Endothelial cell (in vitro differentiated cells): ENCODE measurements around the gene NAV2. TPM values are rescaled to one million over a fixed set of nuclear protein-coding genes. Genes with fewer than 3 reads are reported as not detected.
"Not testable (repeated sequence)": the region's sequence is repeated elsewhere in the genome, so short reads cannot be mapped to it uniquely, and the experiment has no call there.

ENCODE experiments used
- DNase-seq: peaks from one replicate; pipeline ENCODE4 v3.0.0; 2021; ENCODE audit warnings: low spot score
- H3K27ac Mint-ChIP-seq: one replicate; pipeline ENCODE4 v1.8.0; 2021; ENCODE audit warnings: mixed read lengths, inconsistent platforms; ENCODE audit not compliant: unreplicated experiment
- H3K27me3 Mint-ChIP-seq: one replicate; pipeline ENCODE4 v1.8.0; 2021; ENCODE audit warnings: mild to moderate bottlenecking, moderate library complexity, mixed read lengths, inconsistent platforms; ENCODE audit not compliant: unreplicated experiment
- H3K36me3 Mint-ChIP-seq: one replicate; pipeline ENCODE4 v1.8.0; 2021; ENCODE audit warnings: mild to moderate bottlenecking, low read depth, mixed read lengths, inconsistent platforms; ENCODE audit not compliant: unreplicated experiment
- H3K4me1 Mint-ChIP-seq: one replicate; pipeline ENCODE4 v1.8.0; 2021; ENCODE audit warnings: mild to moderate bottlenecking, mixed read lengths, inconsistent platforms; ENCODE audit not compliant: unreplicated experiment
- H3K4me3 Mint-ChIP-seq: one replicate; pipeline ENCODE4 v1.8.0; 2021; ENCODE audit warnings: mild to moderate bottlenecking, mixed read lengths, inconsistent platforms; ENCODE audit not compliant: unreplicated experiment
- H3K9me3 Mint-ChIP-seq: one replicate; pipeline ENCODE4 v1.8.0; 2021; ENCODE audit warnings: mixed read lengths, inconsistent platforms; ENCODE audit not compliant: unreplicated experiment
- total RNA-seq: library from RNA; stranded (reverse); fragmentation: NEBNext Ultra II Directional; extraction: Animal tissue kit (Norgen Biotek cat#: 25700); gene quantifications from one replicate; pipeline ENCODE4 v1.2.1, GENCODE V29; 2021; ENCODE audit not compliant: unreplicated experiment
- TF ChIP-seq, protein P1 (sequence below): fragments of 200-600 bp; sonication (generic); IDR thresholded peaks from one replicate; pipeline ENCODE4 v1.5.0; 2021; ENCODE audit warnings: antibody characterized with exemption; ENCODE audit not compliant: unreplicated experiment

The NAV2 gene
- total RNA-seq, 1 donor from 2014 or later: 15.6 TPM

DNA sequence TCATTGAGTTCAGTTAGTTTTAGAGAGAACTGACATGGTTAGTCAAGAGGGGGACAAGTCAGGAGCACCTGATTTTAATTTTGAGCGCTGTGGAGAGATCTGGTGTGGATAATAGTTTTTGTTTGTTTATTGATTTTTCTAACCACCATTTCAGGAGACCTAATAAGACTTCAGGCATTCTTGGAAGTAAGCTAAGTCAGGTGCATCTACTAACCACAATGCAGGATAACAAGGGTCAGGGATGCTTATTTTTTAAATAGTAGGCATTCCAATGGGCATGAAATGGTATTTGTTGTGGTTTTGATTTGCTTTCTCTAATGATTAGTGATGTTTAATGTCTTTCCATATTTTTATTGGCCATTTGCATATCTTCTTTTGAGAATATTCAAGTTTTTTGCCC is 212.1 kb downstream of the NAV2 start:
- DNase-seq: no peak
- H3K27ac Mint-ChIP-seq: no peak overlapping the region
- no peak overlapping the region for H3K4me3 Mint-ChIP-seq
- H3K9me3 Mint-ChIP-seq: no peaks in the 10 kb centered on the region
- no peaks in the 10 kb centered on the region for H3K4me1 Mint-ChIP-seq
- TF ChIP-seq, protein P1, sequence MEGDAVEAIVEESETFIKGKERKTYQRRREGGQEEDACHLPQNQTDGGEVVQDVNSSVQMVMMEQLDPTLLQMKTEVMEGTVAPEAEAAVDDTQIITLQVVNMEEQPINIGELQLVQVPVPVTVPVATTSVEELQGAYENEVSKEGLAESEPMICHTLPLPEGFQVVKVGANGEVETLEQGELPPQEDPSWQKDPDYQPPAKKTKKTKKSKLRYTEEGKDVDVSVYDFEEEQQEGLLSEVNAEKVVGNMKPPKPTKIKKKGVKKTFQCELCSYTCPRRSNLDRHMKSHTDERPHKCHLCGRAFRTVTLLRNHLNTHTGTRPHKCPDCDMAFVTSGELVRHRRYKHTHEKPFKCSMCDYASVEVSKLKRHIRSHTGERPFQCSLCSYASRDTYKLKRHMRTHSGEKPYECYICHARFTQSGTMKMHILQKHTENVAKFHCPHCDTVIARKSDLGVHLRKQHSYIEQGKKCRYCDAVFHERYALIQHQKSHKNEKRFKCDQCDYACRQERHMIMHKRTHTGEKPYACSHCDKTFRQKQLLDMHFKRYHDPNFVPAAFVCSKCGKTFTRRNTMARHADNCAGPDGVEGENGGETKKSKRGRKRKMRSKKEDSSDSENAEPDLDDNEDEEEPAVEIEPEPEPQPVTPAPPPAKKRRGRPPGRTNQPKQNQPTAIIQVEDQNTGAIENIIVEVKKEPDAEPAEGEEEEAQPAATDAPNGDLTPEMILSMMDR: no peak
- no peaks in the 10 kb centered on the region for H3K36me3 Mint-ChIP-seq
- no peaks in the 10 kb centered on the region for H3K27me3 Mint-ChIP-seq

DNA sequence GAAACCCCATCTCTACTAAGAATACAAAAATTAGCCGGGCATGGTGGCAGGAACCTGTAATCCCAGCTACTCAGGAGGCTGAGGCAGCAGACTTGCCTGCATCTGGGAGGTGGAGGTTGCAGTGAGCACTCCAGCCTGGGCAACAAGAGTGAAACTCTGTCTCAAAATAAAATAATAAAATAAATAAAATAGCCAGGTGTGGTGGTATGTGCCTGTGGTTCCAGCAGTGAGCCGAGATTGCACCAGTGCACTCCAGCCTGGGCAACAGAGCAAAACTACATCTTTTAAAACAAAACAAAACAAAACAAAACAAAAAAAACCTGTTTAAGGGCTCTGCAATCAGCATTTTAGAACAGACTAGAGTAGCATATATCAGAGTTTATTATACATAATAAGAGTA is 214.8 kb downstream of the NAV2 start:
- not testable (repeated sequence) for H3K36me3 Mint-ChIP-seq, DNase-seq, H3K27ac Mint-ChIP-seq, H3K9me3 Mint-ChIP-seq, H3K4me3 Mint-ChIP-seq, H3K27me3 Mint-ChIP-seq, H3K4me1 Mint-ChIP-seq

DNA sequence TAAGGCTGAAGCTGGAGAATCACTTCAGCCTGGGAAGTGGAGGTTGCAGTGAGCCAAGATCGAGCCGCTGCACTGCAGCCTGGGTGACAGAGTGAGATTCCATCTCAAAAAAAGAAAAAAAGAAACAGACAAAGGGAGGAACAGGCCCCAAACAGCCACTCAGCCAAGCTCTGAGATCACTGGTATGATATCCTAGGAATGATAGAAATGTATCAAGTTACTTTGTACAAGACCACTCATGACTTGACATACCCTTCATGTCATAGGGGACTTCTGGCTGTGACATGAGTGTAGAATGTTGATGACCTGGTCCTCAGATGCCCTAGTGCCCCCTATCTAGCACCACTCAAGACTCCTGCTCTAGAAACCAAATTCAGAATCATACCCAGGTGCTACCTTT is 216.5 kb downstream of the NAV2 start:
- Mint-ChIP-seq H3K4me3 (no peak overlapping the region), H3K9me3 (no peaks in the 10 kb centered on the region), H3K27me3 (no peaks in the 10 kb centered on the region), H3K4me1 (no peaks in the 10 kb centered on the region), H3K36me3 (no peaks in the 10 kb centered on the region), H3K27ac (no peak overlapping the region)
- no peak for DNase-seq
- TF ChIP-seq, protein P1: no peak

DNA sequence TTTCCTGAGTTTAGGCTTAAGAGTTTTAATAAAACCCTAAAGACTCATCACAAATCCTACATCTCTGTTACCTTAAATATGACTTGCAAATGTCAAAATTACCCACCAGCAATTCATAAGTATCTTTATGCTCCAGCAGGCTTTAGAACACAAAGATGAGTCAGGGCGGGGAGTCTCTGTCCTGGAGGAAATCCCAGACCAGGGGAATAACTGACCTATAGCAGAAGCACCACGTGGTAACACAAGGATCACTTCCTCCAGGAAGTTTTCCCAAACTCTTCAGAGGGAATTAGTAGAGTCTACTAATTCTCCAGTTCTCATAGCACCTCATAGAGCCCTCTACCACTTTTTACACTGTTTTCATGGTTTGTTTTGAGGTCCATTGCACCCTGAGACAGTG is 217.0 kb downstream of the NAV2 start:
- Mint-ChIP-seq H3K27ac (no peak overlapping the region), H3K36me3 (no peaks in the 10 kb centered on the region), H3K9me3 (no peaks in the 10 kb centered on the region), H3K27me3 (no peaks in the 10 kb centered on the region), H3K4me1 (no peaks in the 10 kb centered on the region), H3K4me3 (no peak overlapping the region)
- TF ChIP-seq, protein P1: no peak
- no peak for DNase-seq

DNA sequence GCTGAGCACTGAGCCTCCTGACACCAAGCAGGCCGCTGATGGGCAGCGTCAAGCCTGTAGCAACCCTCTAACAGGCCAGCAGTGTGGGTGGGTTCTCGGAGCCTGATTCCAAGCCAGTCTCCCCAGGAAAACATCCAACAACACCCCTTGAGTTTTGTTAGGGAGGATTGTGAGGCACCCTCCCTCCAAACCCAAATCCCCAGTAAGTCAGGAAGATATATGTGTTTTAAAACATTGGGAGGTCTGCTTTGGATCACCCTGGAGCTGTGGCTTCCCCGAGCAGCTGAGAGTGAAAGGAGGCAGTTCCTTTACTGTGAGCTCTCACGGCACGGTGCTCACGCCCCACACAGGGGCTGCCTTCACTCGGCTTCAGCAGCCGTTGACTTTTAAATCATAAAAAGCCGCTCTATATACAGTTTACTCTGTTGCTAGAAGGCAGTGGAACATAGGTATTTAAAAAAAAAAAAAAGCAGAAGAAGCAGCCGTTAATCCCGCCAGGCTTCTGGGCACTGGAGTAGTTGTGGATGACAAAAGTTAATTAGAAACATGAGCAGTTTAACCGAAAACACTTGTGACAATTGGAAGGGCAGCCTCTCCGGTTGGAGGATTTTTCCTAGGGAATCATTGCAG is 218.6 kb downstream of the NAV2 start:
- H3K27ac Mint-ChIP-seq: no peak overlapping the region
- no peaks in the 10 kb centered on the region for H3K9me3 Mint-ChIP-seq
- no peaks in the 10 kb centered on the region for H3K36me3 Mint-ChIP-seq
- no peaks in the 10 kb centered on the region for H3K27me3 Mint-ChIP-seq
- H3K4me3 Mint-ChIP-seq: no peak overlapping the region
- peaks cover 3% of the 10 kb centered on the region for H3K4me1 Mint-ChIP-seq
- no peak for DNase-seq
- TF ChIP-seq, protein P1: no peak
